Vagina (tissue), 2 donors: Measurements from ENCODE around the gene GLYAT.

Experiments used
- POLR2A ChIP-seq, 2 donors: fragments of 450-650 bp; IDR thresholded peaks; one replicate each; pipeline ENCODE4 v1.6.1; 2017; ENCODE audit warnings: antibody characterized with exemption in 2 of 2, mild to moderate bottlenecking in 2 of 2, moderate library complexity in 2 of 2
- TF ChIP-seq, protein P1 (sequence below), 3 experiments: fragments of 450-650 bp in 2 of 3; fragments of 200-600 bp in 1 of 3; sonication (generic) in 1 of 3; IDR thresholded peaks; one replicate each; pipeline ENCODE4 v1.5.1; 2017 to 2019; ENCODE audit warnings: antibody characterized with exemption in 3 of 3, mild to moderate bottlenecking in 2 of 3, moderate library complexity in 2 of 3

DNA sequence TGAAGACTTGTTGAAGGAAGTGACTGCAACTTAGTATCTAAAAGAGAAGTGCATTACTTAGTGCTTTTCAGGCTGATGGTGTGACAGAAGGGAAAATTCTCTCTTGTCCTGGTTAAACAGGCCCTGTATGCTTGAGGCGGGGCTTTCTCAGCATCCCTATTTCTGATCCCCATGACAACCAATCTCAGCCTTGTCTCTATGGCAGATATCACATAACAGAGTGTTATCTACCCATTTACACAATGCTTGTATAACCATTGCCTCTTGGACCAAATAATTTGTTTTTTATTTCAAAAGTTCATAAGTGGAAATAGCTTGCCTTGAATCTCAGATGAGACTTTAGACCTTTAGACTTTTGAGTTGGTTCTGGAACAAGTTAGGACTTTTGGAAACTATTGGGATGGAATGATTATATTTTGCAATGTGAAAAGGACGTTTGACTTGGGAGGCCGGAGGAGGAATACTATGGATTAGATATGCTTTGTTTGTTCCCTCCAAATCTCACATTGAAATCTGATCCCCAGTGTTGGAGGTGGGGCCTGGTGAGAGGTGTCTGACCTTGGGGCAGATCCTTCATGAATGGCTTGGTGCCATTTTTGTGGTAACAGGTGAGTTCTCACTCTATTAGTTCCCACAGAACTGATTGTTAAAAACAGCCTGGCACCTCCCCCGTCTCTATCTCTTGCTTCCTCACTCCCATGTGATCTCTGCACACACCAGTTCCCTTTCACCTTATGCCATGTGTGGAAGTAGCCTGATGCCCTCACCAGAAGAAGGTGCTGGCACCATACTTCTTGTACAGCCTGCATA, 3.1 kb upstream of the GLYAT start:
- TF ChIP-seq, protein P1, sequence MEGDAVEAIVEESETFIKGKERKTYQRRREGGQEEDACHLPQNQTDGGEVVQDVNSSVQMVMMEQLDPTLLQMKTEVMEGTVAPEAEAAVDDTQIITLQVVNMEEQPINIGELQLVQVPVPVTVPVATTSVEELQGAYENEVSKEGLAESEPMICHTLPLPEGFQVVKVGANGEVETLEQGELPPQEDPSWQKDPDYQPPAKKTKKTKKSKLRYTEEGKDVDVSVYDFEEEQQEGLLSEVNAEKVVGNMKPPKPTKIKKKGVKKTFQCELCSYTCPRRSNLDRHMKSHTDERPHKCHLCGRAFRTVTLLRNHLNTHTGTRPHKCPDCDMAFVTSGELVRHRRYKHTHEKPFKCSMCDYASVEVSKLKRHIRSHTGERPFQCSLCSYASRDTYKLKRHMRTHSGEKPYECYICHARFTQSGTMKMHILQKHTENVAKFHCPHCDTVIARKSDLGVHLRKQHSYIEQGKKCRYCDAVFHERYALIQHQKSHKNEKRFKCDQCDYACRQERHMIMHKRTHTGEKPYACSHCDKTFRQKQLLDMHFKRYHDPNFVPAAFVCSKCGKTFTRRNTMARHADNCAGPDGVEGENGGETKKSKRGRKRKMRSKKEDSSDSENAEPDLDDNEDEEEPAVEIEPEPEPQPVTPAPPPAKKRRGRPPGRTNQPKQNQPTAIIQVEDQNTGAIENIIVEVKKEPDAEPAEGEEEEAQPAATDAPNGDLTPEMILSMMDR (IDR thresholded peaks at IDR 0.05): no peak
- no peak for TF ChIP-seq POLR2A (IDR thresholded peaks at IDR 0.05)
